ENCODE data around the gene ENGASE.

ENGASE gene

GRCh38 chr17:79046197-79046915, 28.3 kb upstream of the ENGASE start:
- no peaks in the 10 kb centered on the region for H3K9me3 Mint-ChIP-seq
- H3K4me3 Mint-ChIP-seq: no peak overlapping the region
- H3K27ac Mint-ChIP-seq: no peak overlapping the region
- no peaks in the 10 kb centered on the region for H3K36me3 Mint-ChIP-seq
- H3K4me1 Mint-ChIP-seq: peaks cover 11% of the 10 kb centered on the region
- no peaks in the 10 kb centered on the region for H3K27me3 Mint-ChIP-seq

GRCh38 chr17:79046916-79047280, 27.7 kb upstream of the ENGASE start:
- Mint-ChIP-seq H3K27ac (no peak overlapping the region), H3K4me3 (no peak overlapping the region), H3K4me1 (peaks cover 11% of the 10 kb centered on the region), H3K27me3 (no peaks in the 10 kb centered on the region), H3K36me3 (no peaks in the 10 kb centered on the region), H3K9me3 (no peaks in the 10 kb centered on the region)

GRCh38 chr17:79047291-79047920, 27.2 kb upstream of the ENGASE start:
- Mint-ChIP-seq H3K27me3 (no peaks in the 10 kb centered on the region), H3K4me3 (no peak overlapping the region)

GRCh38 chr17:79047923-79048825, 26.4 kb upstream of the ENGASE start:
- Mint-ChIP-seq H3K27me3 (no peaks in the 10 kb centered on the region), H3K9me3 (peaks cover 3% of the 10 kb centered on the region), H3K27ac (no peak overlapping the region), H3K4me1 (peaks cover 11% of the 10 kb centered on the region), H3K4me3 (no peak overlapping the region), H3K36me3 (no peaks in the 10 kb centered on the region)

More at GRCh38 chr17:79047291-79047920, 27.2 kb upstream of the ENGASE start:
- Mint-ChIP-seq H3K4me1 (peaks cover 11% of the 10 kb centered on the region), H3K9me3 (no peaks in the 10 kb centered on the region), H3K36me3 (no peaks in the 10 kb centered on the region), H3K27ac (no peak overlapping the region)

GRCh38 chr17:79048826-79049755, 25.5 kb upstream of the ENGASE start:
- Mint-ChIP-seq H3K9me3 (peaks cover 5% of the 10 kb centered on the region), H3K27ac (no peak overlapping the region), H3K36me3 (peaks cover 2% of the 10 kb centered on the region), H3K4me3 (no peak overlapping the region), H3K4me1 (peaks cover 11% of the 10 kb centered on the region), H3K27me3 (peaks cover under 1% of the 10 kb centered on the region)

GRCh38 chr17:79049821-79050220, 24.8 kb upstream of the ENGASE start:
- Mint-ChIP-seq H3K4me1 (peaks cover 11% of the 10 kb centered on the region), H3K9me3 (peaks cover 9% of the 10 kb centered on the region), H3K27me3 (peaks cover 3% of the 10 kb centered on the region), H3K36me3 (peaks cover 2% of the 10 kb centered on the region), H3K27ac (no peak overlapping the region), H3K4me3 (no peak overlapping the region)

- Mint-ChIP-seq H3K27me3 (peaks cover 3% of the 10 kb centered on the region), H3K9me3 (peaks cover 9% of the 10 kb centered on the region), H3K4me3 (no peak overlapping the region), H3K4me1 (peaks cover 5% of the 10 kb centered on the region), H3K27ac (no peak overlapping the region), H3K36me3 (peaks cover 2% of the 10 kb centered on the region)
These were observed 24.1 kb upstream of the ENGASE start for GRCh38 chr17:79050551-79050950.

- Mint-ChIP-seq H3K4me1 (no peaks in the 10 kb centered on the region), H3K27me3 (peaks cover 3% of the 10 kb centered on the region), H3K4me3 (no peak overlapping the region), H3K27ac (no peak overlapping the region), H3K9me3 (peaks cover 9% of the 10 kb centered on the region), H3K36me3 (peaks cover 2% of the 10 kb centered on the region)
These were observed 23.3 kb upstream of the ENGASE start for GRCh38 chr17:79051306-79051705.

- Mint-ChIP-seq H3K4me1 (no peaks in the 10 kb centered on the region), H3K4me3 (no peak overlapping the region), H3K27ac (no peak overlapping the region), H3K9me3 (peaks cover 9% of the 10 kb centered on the region), H3K36me3 (peaks cover 2% of the 10 kb centered on the region), H3K27me3 (peaks cover 4% of the 10 kb centered on the region)
These were observed 22.5 kb upstream of the ENGASE start for GRCh38 chr17:79052131-79052530.

GRCh38 chr17:79053251-79053925, 21.2 kb upstream of the ENGASE start:
- no peaks in the 10 kb centered on the region for H3K4me1 Mint-ChIP-seq
- peaks cover 4% of the 10 kb centered on the region for H3K27me3 Mint-ChIP-seq
- peaks cover 9% of the 10 kb centered on the region for H3K9me3 Mint-ChIP-seq

GRCh38 chr17:79054200-79054960, 20.2 kb upstream of the ENGASE start:
- H3K4me1 Mint-ChIP-seq: peaks cover 5% of the 10 kb centered on the region
- peaks cover 2% of the 10 kb centered on the region for H3K36me3 Mint-ChIP-seq
- peak overlapping the region; percentile 43 for H3K27ac Mint-ChIP-seq
- H3K4me3 Mint-ChIP-seq: no peak overlapping the region
- H3K27me3 Mint-ChIP-seq: peaks cover 4% of the 10 kb centered on the region
- peaks cover 9% of the 10 kb centered on the region for H3K9me3 Mint-ChIP-seq

More at GRCh38 chr17:79053251-79053925, 21.2 kb upstream of the ENGASE start:
- no peak overlapping the region for H3K4me3 Mint-ChIP-seq
- peaks cover 2% of the 10 kb centered on the region for H3K36me3 Mint-ChIP-seq
- H3K27ac Mint-ChIP-seq: no peak overlapping the region

- Mint-ChIP-seq H3K36me3 (peaks cover 2% of the 10 kb centered on the region), H3K27ac (no peak overlapping the region), H3K4me3 (no peak overlapping the region), H3K9me3 (peaks cover 9% of the 10 kb centered on the region), H3K27me3 (peaks cover 4% of the 10 kb centered on the region), H3K4me1 (peaks cover 5% of the 10 kb centered on the region)
These were observed 19.4 kb upstream of the ENGASE start for GRCh38 chr17:79055197-79055596.

GRCh38 chr17:79057737-79058385, 16.8 kb upstream of the ENGASE start:
- H3K36me3 Mint-ChIP-seq: peaks cover 2% of the 10 kb centered on the region
- no peak overlapping the region for H3K27ac Mint-ChIP-seq

More at GRCh38 chr17:79057737-79058385, 16.8 kb upstream of the ENGASE start:
- H3K27me3 Mint-ChIP-seq: peaks cover 4% of the 10 kb centered on the region
- H3K9me3 Mint-ChIP-seq: peaks cover 9% of the 10 kb centered on the region
- H3K4me1 Mint-ChIP-seq: peaks cover 5% of the 10 kb centered on the region
- H3K4me3 Mint-ChIP-seq: no peak overlapping the region

Data from activated naive CD4-positive, alpha-beta T cell treated with anti-CD3 and anti-CD28 coated beads, Interleukin-2, amount 50 U/mL, for 24 hours (primary cell).